Gastrocnemius medialis (tissue), 4 donors: ENCODE measurements around the gene PTPRM. TPM values are rescaled to one million over a fixed set of nuclear protein-coding genes. Genes with fewer than 3 reads are reported as not detected.

Experiments used
- ATAC-seq, 2 donors: fragments of 150-250 bp; one replicate each; pipeline ENCODE4 v1.9.1; 2016
- DNase-seq, 2 donors: peaks; one replicate each; pipeline ENCODE4 v3.0.0-alpha.2; 2019
- H3K27ac ChIP-seq, 4 donors: fragments of 200-600 bp; sonication (generic); 1 replicate in 1 of 4; 2 replicates in 3 of 4; pipeline ENCODE4 v1.5.1; 2016 to 2018; ENCODE audit warnings: mild to moderate bottlenecking in 2 of 4, moderate library complexity in 1 of 4
- H3K27me3 ChIP-seq, 3 donors: fragments of 200-600 bp; sonication (generic) in 2 of 3; 1 replicate in 1 of 3; 2 replicates in 2 of 3; pipeline versions ENCODE4 v1.5.1 to v1.6.0; 2016 to 2019; ENCODE audit warnings: mild to moderate bottlenecking in 1 of 3, moderate library complexity in 1 of 3
- H3K36me3 ChIP-seq, 2 donors: fragments of 200-600 bp; sonication (generic) in 1 of 2; one replicate each; pipeline ENCODE4 v1.5.1; 2017 to 2018
- H3K4me1 ChIP-seq, 2 donors: fragments of 200-600 bp; sonication (generic) in 1 of 2; one replicate each; pipeline ENCODE4 v1.5.1; 2016 to 2017; ENCODE audit warnings: mild to moderate bottlenecking in 2 of 2
- H3K4me3 ChIP-seq, 4 donors: fragments of 200-600 bp; sonication (generic) in 3 of 4; 1 replicate in 1 of 4; 2 replicates in 3 of 4; pipeline ENCODE4 v1.5.1; 2016 to 2019; ENCODE audit warnings: mild to moderate bottlenecking in 2 of 4
- H3K9me3 ChIP-seq, 3 donors: fragments of 200-600 bp; sonication (generic) in 2 of 3; 1 replicate in 1 of 3; 2 replicates in 2 of 3; pipeline ENCODE4 v1.5.1; 2016 to 2019
- CTCF ChIP-seq, 5 experiments: fragments of 450-650 bp in 3 of 5; fragments of 200-600 bp in 2 of 5; sonication (generic) in 2 of 5; IDR thresholded peaks in 4 of 5; conservative IDR thresholded peaks in 1 of 5; 1 replicate in 4 of 5; 2 replicates in 1 of 5; pipeline ENCODE4 v1.5.1; 2016 to 2019; ENCODE audit warnings: antibody characterized with exemption in 5 of 5, mild to moderate bottlenecking in 3 of 5, moderate library complexity in 3 of 5
- POLR2A ChIP-seq, 2 donors: fragments of 450-650 bp; IDR thresholded peaks; one replicate each; pipeline ENCODE4 v1.6.1; 2017; ENCODE audit warnings: antibody characterized with exemption in 2 of 2, mild to moderate bottlenecking in 2 of 2, moderate library complexity in 2 of 2
- in situ Hi-C, 4 donors: fragments of 200-750 bp; cut with MboI; loops; one replicate each; pipeline versions ENCODE4 v1.15.0 to v1.8.0; 2017; ENCODE audit warnings: low sequenced_read_pairs in 4 of 4
- intact Hi-C: fragments of 100-400 bp; cut with DNase I; formaldehyde crosslinking; loops from one replicate; pipeline ENCODE4 v1.15.1; 2023; ENCODE audit warnings: low total_unique reads
- total RNA-seq, 4 donors: library from RNA; depleted of rRNA; stranded (reverse); fragments of >200 nt; gene quantifications; one replicate each; pipeline versions ENCODE4 v1.1.0 to v1.2.3, GENCODE V29; 2016

The PTPRM gene
- total RNA-seq, 4 donors from 2014 or later = 52.6 to 79.3 (median 63.8) TPM

- TF ChIP-seq CTCF (IDR thresholded peaks at IDR 0.05 in 4 of 5, conservative IDR thresholded peaks at IDR 0.05 in 1 of 5) = no peak
- TF ChIP-seq POLR2A (IDR thresholded peaks at IDR 0.05) = no peak
- no peak overlapping the region for H3K27ac ChIP-seq
- H3K4me1 ChIP-seq = peaks cover 5 to 7% of the 10 kb centered on the region in 2 donors
- intact Hi-C loops = no loop called here
- H3K36me3 ChIP-seq = peaks cover 0 to 20% of the 10 kb centered on the region in 2 donors
- H3K4me3 ChIP-seq = no peak overlapping the region
- no peaks in the 10 kb centered on the region for H3K27me3 ChIP-seq
- DNase-seq = no peak
- no peaks in the 10 kb centered on the region for H3K9me3 ChIP-seq
- ATAC-seq = no peak
- in situ Hi-C loops = no loop called here
These were observed 726.1 kb downstream of the PTPRM start for GRCh38 chr18:8293184-8293583.

GRCh38 chr18:8296886-8297616 is 729.9 kb downstream of the PTPRM start:
- no peak for DNase-seq
- no peaks in the 10 kb centered on the region for H3K9me3 ChIP-seq
- H3K4me3 ChIP-seq = no peak overlapping the region
- H3K4me1 ChIP-seq = no peaks in the 10 kb centered on the region
- H3K27me3 ChIP-seq = no peaks in the 10 kb centered on the region
- H3K27ac ChIP-seq = no peak overlapping the region
- TF ChIP-seq CTCF (IDR thresholded peaks at IDR 0.05 in 4 of 5, conservative IDR thresholded peaks at IDR 0.05 in 1 of 5) = no peak
- no peak for TF ChIP-seq POLR2A (IDR thresholded peaks at IDR 0.05)
- no peak for ATAC-seq
- intact Hi-C loops = no loop called here
- in situ Hi-C loops = no loop called here
- peaks cover 0 to 25% of the 10 kb centered on the region in 2 donors for H3K36me3 ChIP-seq

GRCh38 chr18:8298186-8298585 is 731.1 kb downstream of the PTPRM start:
- no peak overlapping the region for H3K27ac ChIP-seq
- intact Hi-C loops = no loop called here
- TF ChIP-seq POLR2A (IDR thresholded peaks at IDR 0.05) = no peak
- TF ChIP-seq CTCF (IDR thresholded peaks at IDR 0.05 in 4 of 5, conservative IDR thresholded peaks at IDR 0.05 in 1 of 5) = no peak
- H3K4me1 ChIP-seq = no peaks in the 10 kb centered on the region
- no peaks in the 10 kb centered on the region for H3K9me3 ChIP-seq
- ATAC-seq (no peak), DNase-seq (no peak)
- in situ Hi-C loops = no loop called here
- H3K36me3 ChIP-seq = peaks cover 0 to 25% of the 10 kb centered on the region in 2 donors
- no peak overlapping the region for H3K4me3 ChIP-seq
- H3K27me3 ChIP-seq = no peaks in the 10 kb centered on the region

- in situ Hi-C loops (no loop called here), intact Hi-C loops (no loop called here)
These were observed 732.2 kb downstream of the PTPRM start for GRCh38 chr18:8299054-8299980.

More at GRCh38 chr18:8299054-8299980, 732.2 kb downstream of the PTPRM start:
- Histone ChIP-seq H3K9me3 (no peaks in the 10 kb centered on the region), H3K27me3 (no peaks in the 10 kb centered on the region), H3K27ac (no peak overlapping the region), H3K4me1 (no peaks in the 10 kb centered on the region), H3K36me3 (peaks cover 0 to 25% of the 10 kb centered on the region in 2 donors), H3K4me3 (no peak overlapping the region)
- TF ChIP-seq POLR2A (IDR thresholded peaks at IDR 0.05) = no peak
- no peak for TF ChIP-seq CTCF (IDR thresholded peaks at IDR 0.05 in 4 of 5, conservative IDR thresholded peaks at IDR 0.05 in 1 of 5)
- no peak for DNase-seq
- no peak for ATAC-seq
